Mesendoderm (in vitro differentiated cells): ENCODE measurements around the gene PBRM1.

Source experiments
- DNase-seq: peaks from one replicate; pipeline ENCODE4 v3.0.0; 2013
- H2AK5ac ChIP-seq: 2 replicates; pipeline ENCODE4 v1.6.1; 2013; ENCODE audit warnings: low read length, inconsistent platforms
- H2BK120ac ChIP-seq: 2 replicates; pipeline ENCODE4 v1.6.1; 2013; ENCODE audit warnings: low read depth, mild to moderate bottlenecking, low read length, moderate library complexity, mixed read lengths
- H2BK15ac ChIP-seq: replicated peaks from 2 replicates; pipeline ENCODE4 v1.6.1; 2013; ENCODE audit warnings: low read depth, mild to moderate bottlenecking, moderate library complexity
- H2BK5ac ChIP-seq: 2 replicates; pipeline ENCODE4 v1.6.1; 2013; ENCODE audit warnings: low read length, inconsistent platforms
- H3K18ac ChIP-seq: 2 replicates; pipeline ENCODE4 v1.6.1; 2013; ENCODE audit warnings: mild to moderate bottlenecking, low read length, mixed read lengths
- H3K23ac ChIP-seq: one replicate; pipeline ENCODE4 v1.6.1; 2013; ENCODE audit warnings: low read length
- H3K27ac ChIP-seq: 2 replicates; pipeline ENCODE4 v1.5.1; 2013; ENCODE audit warnings: low read depth, mild to moderate bottlenecking, inconsistent platforms, low read length, moderate library complexity
- H3K27me3 ChIP-seq: 2 replicates; pipeline ENCODE4 v1.6.1; 2013; ENCODE audit warnings: low read length, control low read depth, mild to moderate bottlenecking, inconsistent platforms; ENCODE audit not compliant: insufficient read depth, poor library complexity
- H3K36me3 ChIP-seq: 2 replicates; pipeline ENCODE4 v1.6.1; 2013; ENCODE audit warnings: low read length, inconsistent platforms; ENCODE audit not compliant: control insufficient read depth, insufficient read depth
- H3K4ac ChIP-seq: one replicate; pipeline ENCODE4 v1.6.1; 2013; ENCODE audit warnings: low read depth, mild to moderate bottlenecking, low read length, moderate library complexity
- H3K4me1 ChIP-seq: 2 replicates; pipeline ENCODE4 v1.6.1; 2013; ENCODE audit warnings: low read depth, low read length, inconsistent platforms; ENCODE audit not compliant: control insufficient read depth
- H3K4me2 ChIP-seq: 2 replicates; pipeline ENCODE4 v1.6.1; 2013; ENCODE audit warnings: low read length
- H3K4me3 ChIP-seq: 2 replicates; pipeline ENCODE4 v1.5.1; 2013; ENCODE audit warnings: mild to moderate bottlenecking, low read length
- H3K56ac ChIP-seq: one replicate; pipeline ENCODE4 v1.6.1; 2013; ENCODE audit warnings: low read length
- H3K79me1 ChIP-seq: 2 replicates; pipeline ENCODE4 v1.6.1; 2013; ENCODE audit warnings: low read length, inconsistent platforms
- H3K79me2 ChIP-seq: 2 replicates; pipeline ENCODE4 v1.6.1; 2013; ENCODE audit warnings: mild to moderate bottlenecking, low read length; ENCODE audit not compliant: control insufficient read depth, insufficient read depth
- H3K9ac ChIP-seq: 2 replicates; pipeline ENCODE4 v1.6.1; 2013; ENCODE audit warnings: low read length, inconsistent platforms
- H4K5ac ChIP-seq: one replicate; pipeline ENCODE4 v1.6.1; 2013; ENCODE audit warnings: low read length
- H4K8ac ChIP-seq: one replicate; pipeline ENCODE4 v1.6.1; 2013; ENCODE audit warnings: low read depth, mild to moderate bottlenecking, control low read depth, low read length, moderate library complexity
- WGBS: extraction: QIAGEN DNeasy Blood & Tissue Kit; methylation state at CpG from one replicate; pipeline ENCODE4 v1.1.7; 2013; ENCODE audit warnings: low lambda C conversion rate, missing lambda C conversion rate; ENCODE audit not compliant: insufficient coverage; ENCODE audit errors: extremely low coverage; 5-methylcytosine and 5-hydroxymethylcytosine counted together

PBRM1 gene

DNA sequence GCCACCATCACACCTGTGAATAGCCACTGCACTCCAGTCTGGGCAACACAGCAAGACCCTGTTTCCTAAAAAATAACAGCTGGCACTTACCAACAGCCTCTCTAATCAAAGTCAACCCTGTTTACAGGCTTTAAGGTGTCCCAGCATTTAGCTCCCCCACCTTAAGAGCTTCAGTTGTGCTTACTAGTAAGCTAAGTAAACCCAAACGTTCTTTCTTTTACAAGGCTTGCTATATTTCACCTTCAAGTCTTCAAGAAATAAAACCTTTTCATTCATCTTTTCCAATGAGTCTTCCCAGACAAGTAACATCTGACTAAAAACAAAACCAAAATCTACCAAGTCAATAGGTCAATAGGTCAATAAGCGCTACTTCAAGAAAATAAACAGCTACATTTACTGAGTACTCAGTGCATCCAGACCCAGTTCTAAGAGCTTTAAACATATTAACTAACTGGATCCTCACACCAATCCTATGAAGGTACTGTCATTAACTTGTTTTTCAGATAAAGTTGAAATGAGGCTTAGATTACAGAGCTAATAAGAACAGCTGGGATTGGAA lies 62.4 kb downstream of the PBRM1 start:
- Histone ChIP-seq H3K4me3 (no peak overlapping the region), H2BK15ac (no peak overlapping the region), H3K4ac (no peak overlapping the region), H3K4me2 (no peak overlapping the region), H3K56ac (no peak overlapping the region), H2AK5ac (no peak overlapping the region), H3K79me2 (no peaks in the 10 kb centered on the region), H2BK5ac (no peak overlapping the region), H4K5ac (no peak overlapping the region), H3K4me1 (no peaks in the 10 kb centered on the region), H3K18ac (no peak overlapping the region), H3K27me3 (no peaks in the 10 kb centered on the region), H3K79me1 (no peaks in the 10 kb centered on the region), H2BK120ac (no peak overlapping the region), H4K8ac (no peak overlapping the region), H3K36me3 (no peaks in the 10 kb centered on the region), H3K27ac (no peak overlapping the region), H3K23ac (no peak overlapping the region), H3K9ac (no peak overlapping the region)
- WGBS, result no CpG with 5 or more reads among the region's 2 CpGs
- no peak for DNase-seq

DNA sequence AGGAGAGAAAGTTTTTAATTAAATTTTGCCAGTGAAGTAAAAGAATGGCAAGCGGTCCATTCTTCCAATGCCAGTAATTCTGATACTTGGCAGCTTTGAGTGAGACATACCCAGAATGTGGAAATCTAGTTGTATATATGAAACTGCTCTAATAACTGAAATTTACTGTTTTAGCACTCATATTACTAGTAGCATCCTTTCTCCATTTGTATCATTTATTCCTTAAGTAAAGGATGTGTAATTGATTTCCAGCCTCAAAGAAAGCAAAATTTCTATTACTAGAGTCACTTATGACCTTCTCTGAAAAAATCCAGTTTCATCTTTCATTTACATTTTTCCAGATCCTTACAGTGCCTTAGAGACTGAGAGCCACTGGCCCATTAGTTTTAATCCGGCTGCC lies 65.1 kb downstream of the PBRM1 start:
- Histone ChIP-seq H3K36me3 (peaks cover 1% of the 10 kb centered on the region), H2BK15ac (no peak overlapping the region), H4K5ac (no peak overlapping the region), H2BK5ac (no peak overlapping the region), H3K4ac (no peak overlapping the region), H3K18ac (no peak overlapping the region), H3K27ac (no peak overlapping the region), H3K79me2 (no peaks in the 10 kb centered on the region), H3K79me1 (no peaks in the 10 kb centered on the region), H3K4me2 (no peak overlapping the region), H3K56ac (no peak overlapping the region), H3K4me1 (no peaks in the 10 kb centered on the region), H3K9ac (no peak overlapping the region), H3K27me3 (no peaks in the 10 kb centered on the region), H3K23ac (no peak overlapping the region), H3K4me3 (no peak overlapping the region), H2BK120ac (no peak overlapping the region), H4K8ac (no peak overlapping the region), H2AK5ac (no peak overlapping the region)
- no peak for DNase-seq
- no CpG with 5 or more reads among the region's 2 CpGs for WGBS

DNA sequence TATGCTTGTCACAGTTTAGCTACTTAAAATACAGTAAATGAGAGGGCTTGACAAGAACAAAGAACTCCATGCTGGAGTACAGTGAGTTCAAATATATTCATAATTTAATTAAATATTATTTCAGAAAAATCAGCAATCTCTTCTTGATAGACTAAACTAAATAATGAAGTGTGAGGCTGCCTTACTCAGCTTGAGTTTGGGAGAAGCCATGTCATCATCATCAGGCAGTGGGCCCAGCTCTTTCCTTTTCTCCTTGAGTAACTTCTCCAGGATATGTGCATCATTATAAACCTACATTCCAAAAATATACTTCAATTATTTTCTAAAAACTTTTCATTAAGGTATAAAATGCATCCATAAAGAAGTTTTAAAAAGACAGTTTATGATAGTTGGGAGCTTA lies 70.5 kb downstream of the PBRM1 start:
- Histone ChIP-seq H3K18ac (no peak overlapping the region), H3K36me3 (peaks cover 1% of the 10 kb centered on the region)
- DNase-seq, result no peak

DNA sequence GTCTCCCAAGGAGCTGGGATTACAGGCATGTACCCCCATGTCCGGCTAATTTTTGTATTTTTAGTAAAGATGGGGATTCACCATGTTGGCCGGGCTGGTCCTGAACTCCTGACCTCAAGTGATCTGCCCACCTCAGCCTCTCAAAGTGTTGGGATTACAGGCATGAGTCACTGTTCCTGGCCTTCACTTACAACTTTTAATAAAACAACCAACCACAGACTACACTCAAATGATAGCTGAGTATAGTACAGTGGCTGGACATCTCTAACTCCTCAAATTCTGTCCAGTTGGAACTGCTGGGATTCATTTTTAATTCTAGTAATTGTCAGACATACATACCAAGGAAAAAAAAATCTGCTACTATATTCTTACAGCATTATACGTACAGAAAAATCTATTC lies 71.0 kb downstream of the PBRM1 start:
- no peaks in the 10 kb centered on the region for H3K79me1 ChIP-seq
- no peak overlapping the region for H2BK15ac ChIP-seq
- no peak overlapping the region for H3K4me3 ChIP-seq
- WGBS, result 100% methylated on average over 1 of the region's 3 CpGs
- no peak overlapping the region for H3K27ac ChIP-seq
- H3K36me3 ChIP-seq, result peaks cover 1% of the 10 kb centered on the region
- no peak overlapping the region for H2BK120ac ChIP-seq
- H3K27me3 ChIP-seq, result no peaks in the 10 kb centered on the region
- no peak overlapping the region for H2AK5ac ChIP-seq
- no peak overlapping the region for H4K8ac ChIP-seq
- no peak overlapping the region for H3K18ac ChIP-seq
- H3K9ac ChIP-seq, result no peak overlapping the region
- no peak overlapping the region for H2BK5ac ChIP-seq
- H3K56ac ChIP-seq, result no peak overlapping the region
- H3K79me2 ChIP-seq, result no peaks in the 10 kb centered on the region
- H4K5ac ChIP-seq, result no peak overlapping the region
- DNase-seq, result no peak
- H3K4me2 ChIP-seq, result no peak overlapping the region
- no peak overlapping the region for H3K4ac ChIP-seq
- no peak overlapping the region for H3K23ac ChIP-seq
- no peaks in the 10 kb centered on the region for H3K4me1 ChIP-seq

More for the DNA sequence above, 70.5 kb downstream of the PBRM1 start:
- Histone ChIP-seq H3K4ac (no peak overlapping the region), H2AK5ac (no peak overlapping the region), H3K4me1 (no peaks in the 10 kb centered on the region), H3K9ac (no peak overlapping the region), H3K79me2 (no peaks in the 10 kb centered on the region), H3K79me1 (no peaks in the 10 kb centered on the region), H4K8ac (no peak overlapping the region), H2BK120ac (no peak overlapping the region), H3K4me2 (no peak overlapping the region), H4K5ac (no peak overlapping the region), H3K4me3 (no peak overlapping the region), H3K23ac (no peak overlapping the region), H3K27me3 (no peaks in the 10 kb centered on the region), H2BK5ac (no peak overlapping the region), H3K56ac (no peak overlapping the region), H3K27ac (no peak overlapping the region), H2BK15ac (no peak overlapping the region)

DNA sequence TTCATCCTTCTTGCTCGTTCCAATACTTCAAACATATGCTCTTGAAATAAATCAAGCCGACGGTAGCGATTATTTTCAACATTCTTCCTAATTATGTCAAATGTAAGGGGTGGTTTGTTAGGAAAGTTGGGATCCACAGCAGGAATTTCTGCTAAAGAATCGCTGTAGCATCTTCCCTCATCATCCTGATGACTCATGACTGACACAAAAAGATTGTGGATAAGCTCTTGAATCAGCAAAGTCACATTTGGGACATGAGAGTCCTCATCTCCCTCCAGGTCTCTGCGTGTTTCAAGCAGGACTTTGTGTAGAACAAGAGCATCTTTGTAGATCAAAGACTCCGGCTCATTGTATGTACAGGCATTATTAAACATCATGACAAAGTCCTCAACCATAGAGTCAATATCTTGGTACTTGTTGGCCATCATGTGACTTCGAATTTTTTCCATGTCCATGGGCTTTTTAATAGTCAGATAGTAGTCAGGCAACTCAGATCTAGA lies 76.3 kb downstream of the PBRM1 start:
- no peak overlapping the region for H3K18ac ChIP-seq
- H3K56ac ChIP-seq, result no peak overlapping the region
- H3K27ac ChIP-seq, result no peak overlapping the region
- no peak overlapping the region for H3K23ac ChIP-seq
- H2BK15ac ChIP-seq, result no peak overlapping the region
- no peak overlapping the region for H4K5ac ChIP-seq
- H2BK120ac ChIP-seq, result no peak overlapping the region
- H2AK5ac ChIP-seq, result no peak overlapping the region
- H2BK5ac ChIP-seq, result no peak overlapping the region
- DNase-seq, result peak; percentile 4
- no peak overlapping the region for H3K4ac ChIP-seq
- H3K27me3 ChIP-seq, result no peaks in the 10 kb centered on the region
- H4K8ac ChIP-seq, result no peak overlapping the region
- H3K79me2 ChIP-seq, result no peaks in the 10 kb centered on the region
- H3K4me2 ChIP-seq, result no peak overlapping the region
- no peaks in the 10 kb centered on the region for H3K4me1 ChIP-seq
- no peak overlapping the region for H3K4me3 ChIP-seq
- H3K36me3 ChIP-seq, result peaks cover 2% of the 10 kb centered on the region
- peaks cover 2% of the 10 kb centered on the region for H3K79me1 ChIP-seq
- WGBS, result no CpG with 5 or more reads among the region's 8 CpGs
- no peak overlapping the region for H3K9ac ChIP-seq

DNA sequence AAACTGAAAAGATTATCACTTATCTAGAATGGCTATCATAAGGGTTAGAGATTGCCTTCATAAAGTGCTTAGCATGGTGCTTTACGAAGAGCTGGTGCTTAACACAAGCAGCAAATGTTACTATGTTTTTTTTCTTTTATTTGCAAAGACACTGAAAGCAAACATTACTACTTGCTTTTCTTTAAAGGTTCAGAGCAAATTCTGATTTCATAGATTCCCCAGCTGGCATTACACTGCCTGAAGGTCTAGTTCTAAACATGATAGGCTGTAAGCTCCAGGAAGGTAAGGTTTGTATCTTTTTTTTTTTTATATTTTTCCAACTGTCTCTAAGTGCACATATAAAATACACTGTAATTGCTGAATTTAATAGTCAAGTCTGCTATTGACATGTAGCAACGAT lies 77.4 kb downstream of the PBRM1 start:
- Histone ChIP-seq H3K4me3 (no peak overlapping the region), H3K4me2 (no peak overlapping the region), H4K5ac (no peak overlapping the region), H3K56ac (no peak overlapping the region), H4K8ac (no peak overlapping the region), H3K4me1 (no peaks in the 10 kb centered on the region), H3K27ac (no peak overlapping the region), H3K4ac (no peak overlapping the region), H2AK5ac (no peak overlapping the region), H2BK5ac (no peak overlapping the region), H2BK120ac (no peak overlapping the region), H3K27me3 (no peaks in the 10 kb centered on the region), H3K79me1 (peaks cover 2% of the 10 kb centered on the region), H3K79me2 (no peaks in the 10 kb centered on the region), H2BK15ac (no peak overlapping the region), H3K18ac (no peak overlapping the region), H3K23ac (no peak overlapping the region), H3K9ac (no peak overlapping the region), H3K36me3 (peaks cover 2% of the 10 kb centered on the region)
- whole genome bisulfite sequencing, result no CpG with 5 or more reads among the region's 2 CpGs
- no peak for DNase-seq
